HL-60 (cell line): ENCODE measurements around the gene PTPRD.

ENCODE experiments used
- CTCF ChIP-seq: IDR thresholded peaks from one replicate; pipeline ENCODE4 v1.5.1; 2011; ENCODE audit warnings: low read length, control low read depth, inconsistent platforms; ENCODE audit not compliant: insufficient read depth
- GABPA ChIP-seq: IDR thresholded peaks from 2 replicates; pipeline ENCODE4 v1.6.1; 2012; ENCODE audit warnings: low read depth
- POLR2AphosphoS5 ChIP-seq: IDR thresholded peaks from 2 replicates; pipeline ENCODE4 v1.6.1; 2012; ENCODE audit warnings: low read depth
- REST ChIP-seq: IDR thresholded peaks from 2 replicates; pipeline ENCODE4 v1.6.1; 2012; ENCODE audit warnings: low read depth; ENCODE audit not compliant: insufficient replicate concordance
- SPI1 ChIP-seq: IDR thresholded peaks from 2 replicates; pipeline ENCODE4 v1.6.1; 2012; ENCODE audit warnings: low read depth, mild to moderate bottlenecking, borderline replicate concordance

GRCh38 chr9:8484597-8485191 lies 2128.1 kb downstream of the PTPRD start:
- TF ChIP-seq POLR2AphosphoS5 (no peak), CTCF (no peak), REST (no peak), GABPA (no peak), SPI1 (no peak)
